H1 (cell line): ENCODE results near the gene TRPV2. TPM values are rescaled to one million over a fixed set of nuclear protein-coding genes. Genes with fewer than 3 reads are reported as not detected.

Source experiments
- EGR1 ChIP-seq: IDR thresholded peaks from 2 replicates; pipeline ENCODE4 v1.6.1; 2011; ENCODE audit warnings: low read depth, low read length, borderline replicate concordance
- HDAC2 ChIP-seq, 2 experiments: fragments of 300-600 bp in 1 of 2; sonication (generic) in 1 of 2; IDR thresholded peaks; 2 replicates each; pipeline ENCODE4 v1.6.1; 2011 to 2012; ENCODE audit warnings: low read depth in 2 of 2, low read length in 2 of 2, mild to moderate bottlenecking in 2 of 2, moderate library complexity in 2 of 2, borderline replicate concordance in 1 of 2, inconsistent platforms in 1 of 2
- NANOG ChIP-seq: IDR thresholded peaks from 2 replicates; pipeline ENCODE4 v1.6.1; 2011; ENCODE audit warnings: low read length, low read depth, mild to moderate bottlenecking, inconsistent platforms; ENCODE audit not compliant: insufficient read depth, poor library complexity, severe bottlenecking
- TBP ChIP-seq: IDR thresholded peaks from 2 replicates; pipeline ENCODE4 v1.6.1; 2011; ENCODE audit warnings: low read depth, low read length, improper control_type of control experiment
- polyA plus RNA-seq, 7 experiments: library from polyadenylated mRNA; depleted of rRNA in 3 of 7; stranded (reverse) in 5 of 7; unstranded in 2 of 7; fragments of >200 nt in 5 of 7; fragments of 200-250 nt in 2 of 7; gene quantifications; 1 replicate in 5 of 7; 2 replicates in 1 of 7; 4 replicates in 1 of 7; pipeline versions ENCODE4 v1.2.1 to v1.2.3, GENCODE V29; 2011 to 2013; ENCODE audit warnings: missing spikeins in 2 of 7, mixed read lengths in 2 of 7
- total RNA-seq: library from RNA; stranded (reverse); fragmentation: NEBNext Ultra II Directional; extraction: Animal tissue kit (Norgen Biotek cat#: 25700); gene quantifications from 2 replicates; pipeline ENCODE4 v1.2.1, GENCODE V29; 2021

The TRPV2 gene
- total and polyA plus RNA-seq, 2 of the 8 experiments (the other 6 are each of a cell fraction or from before 2014, with no cell fraction given), result 1.7 to 2.1 TPM

GRCh38 chr17:16380640-16381495 is 34.5 kb upstream of the TRPV2 start, which contains the start of gene UBB (continued):
- peak; percentile 52; the same call in 1 of the 2 replicates for TF ChIP-seq EGR1
- TF ChIP-seq TBP, result peak; percentile 98
- no peak; a peak in 1 of 4 replicates for TF ChIP-seq HDAC2 (IDR thresholded peaks at IDR 0.05; ENCODE audit: borderline replicate concordance in 1 of 2, low read depth in 2 of 2, low read length in 2 of 2)
- peak; percentile 24 for TF ChIP-seq NANOG
